Natural killer cell (primary cell): ENCODE data around the gene CDK18. TPM values are rescaled to one million over a fixed set of nuclear protein-coding genes. Genes with fewer than 3 reads are reported as not detected.

Experiments
- ATAC-seq, 3 donors: fragments of 150-1000 bp in 2 of 3; fragments of 200-7000 bp in 1 of 3; cut with Tn5 transposase; 1 replicate in 1 of 3; 2 replicates in 2 of 3; pipeline ENCODE4 v1.10.0; 2021; ENCODE audit warnings: mild to moderate bottlenecking in 2 of 3, moderate library complexity in 2 of 3
- DNase-seq, 2 donors: peaks; one replicate each; pipeline versions ENCODE4 v3.0.0 to v3.0.0-alpha.2; 2013 to 2021; ENCODE audit warnings: mixed read lengths in 1 of 2
- H3K27ac ChIP-seq: one replicate; pipeline ENCODE4 v1.5.1; 2013; ENCODE audit warnings: mild to moderate bottlenecking, low read length
- H3K27me3 ChIP-seq: one replicate; pipeline ENCODE4 v1.6.1; 2013; ENCODE audit warnings: low read length; ENCODE audit not compliant: control insufficient read depth, insufficient read depth
- H3K36me3 ChIP-seq: one replicate; pipeline ENCODE4 v1.6.1; 2013; ENCODE audit warnings: low read length; ENCODE audit not compliant: control insufficient read depth, insufficient read depth
- H3K4me1 ChIP-seq: one replicate; pipeline ENCODE4 v1.6.1; 2013; ENCODE audit warnings: low read length; ENCODE audit not compliant: control insufficient read depth, insufficient read depth
- H3K4me3 ChIP-seq: one replicate; pipeline ENCODE4 v1.5.1; 2013; ENCODE audit warnings: low read length
- H3K9me3 ChIP-seq: one replicate; pipeline ENCODE4 v1.6.1; 2013; ENCODE audit warnings: low read length; ENCODE audit not compliant: control insufficient read depth, insufficient read depth
- H3K27ac Mint-ChIP-seq, 2 donors: one replicate each; pipeline ENCODE4 v1.8.0; 2022; ENCODE audit warnings: mild to moderate bottlenecking in 2 of 2, mixed read lengths in 2 of 2, moderate library complexity in 1 of 2
- H3K27me3 Mint-ChIP-seq, 2 donors: one replicate each; pipeline ENCODE4 v1.8.0; 2022; ENCODE audit warnings: low read depth in 2 of 2, mixed read lengths in 2 of 2
- H3K36me3 Mint-ChIP-seq: one replicate; pipeline ENCODE4 v1.8.0; 2022; ENCODE audit warnings: mixed read lengths
- H3K4me1 Mint-ChIP-seq, 2 donors: one replicate each; pipeline ENCODE4 v1.8.0; 2022; ENCODE audit warnings: mixed read lengths in 2 of 2
- H3K4me3 Mint-ChIP-seq: one replicate; pipeline ENCODE4 v1.8.0; 2022; ENCODE audit warnings: mild to moderate bottlenecking, moderate library complexity, mixed read lengths
- H3K9me3 Mint-ChIP-seq, 2 donors: one replicate each; pipeline ENCODE4 v1.8.0; 2022; ENCODE audit warnings: mixed read lengths in 2 of 2
- CTCF ChIP-seq: fragments of 200-600 bp; IDR thresholded peaks from one replicate; pipeline ENCODE4 v1.8.0; 2022; ENCODE audit warnings: antibody characterized with exemption
- WGBS: methylation state at CpG from one replicate; pipeline ENCODE4 v1.1.7; 2013; ENCODE audit warnings: missing lambda C conversion rate; ENCODE audit not compliant: insufficient coverage; 5-methylcytosine and 5-hydroxymethylcytosine counted together
- intact Hi-C: fragments of 100-400 bp; cut with micrococcal nuclease; formaldehyde crosslinking; loops from one replicate; pipeline ENCODE4 v1.14.2; 2022
- total RNA-seq, 4 donors: library from RNA; stranded (reverse); fragments of 120-200 nt in 1 of 4; gene quantifications; one replicate each; pipeline versions ENCODE4 v1.2.3 to v1.2.4, GENCODE V29; 2013 to 2022

CDK18 gene
- total RNA-seq, 3 donors from 2014 or later (not counting 1 experiment from before 2014, with no cell fraction given), result 1.9 to 5.3 (median 4.0) TPM

GRCh38 chr1:205525495-205526285 is 21.2 kb downstream of the CDK18 start:
- Mint-ChIP-seq H3K4me3 (no peak overlapping the region), H3K27me3 (peaks cover 0 to 11% of the 10 kb centered on the region in 2 donors), H3K27ac (no peak overlapping the region), H3K36me3 (no peaks in the 10 kb centered on the region), H3K4me1 (peaks cover 0 to 7% of the 10 kb centered on the region in 2 donors), H3K9me3 (no peaks in the 10 kb centered on the region)
- DNase-seq, result no peak
- ATAC-seq, result no peak
- Histone ChIP-seq H3K4me1 (peaks cover 9% of the 10 kb centered on the region), H3K27me3 (no peaks in the 10 kb centered on the region), H3K36me3 (no peaks in the 10 kb centered on the region), H3K27ac (no peak overlapping the region), H3K9me3 (no peaks in the 10 kb centered on the region), H3K4me3 (no peak overlapping the region)
- no peak for TF ChIP-seq CTCF
- 96% methylated on average over 18 of the region's 18 CpGs for WGBS
- intact Hi-C loops, result loop anchor here (10.0 kb wide), 1 partner anchor 251 kb away; no protein-coding TSS in a partner anchor

GRCh38 chr1:205526431-205526830 is 22.0 kb downstream of the CDK18 start:
- H3K36me3 Mint-ChIP-seq, result no peaks in the 10 kb centered on the region
- no peak overlapping the region for H3K4me3 ChIP-seq
- H3K9me3 Mint-ChIP-seq, result no peaks in the 10 kb centered on the region
- no peak for DNase-seq
- H3K27me3 ChIP-seq, result no peaks in the 10 kb centered on the region
- H3K27ac Mint-ChIP-seq, result no peak overlapping the region
- no peak overlapping the region for H3K4me3 Mint-ChIP-seq
- H3K27me3 Mint-ChIP-seq, result peaks cover 0 to 10% of the 10 kb centered on the region in 2 donors
- H3K9me3 ChIP-seq, result no peaks in the 10 kb centered on the region
- no peak for TF ChIP-seq CTCF
- peaks cover 9% of the 10 kb centered on the region for H3K4me1 ChIP-seq
- no peaks in the 10 kb centered on the region for H3K36me3 ChIP-seq
- intact Hi-C loops, result loop anchor here (10.0 kb wide), 1 partner anchor 252 kb away; no protein-coding TSS in a partner anchor
- H3K27ac ChIP-seq, result no peak overlapping the region
- ATAC-seq, result no peak
- peaks cover 0 to 7% of the 10 kb centered on the region in 2 donors for H3K4me1 Mint-ChIP-seq
- WGBS, result 90% methylated on average over 11 of the region's 11 CpGs

- H3K4me1 Mint-ChIP-seq, result peaks cover 0 to 7% of the 10 kb centered on the region in 2 donors
- Histone ChIP-seq H3K27ac (no peak overlapping the region), H3K9me3 (no peaks in the 10 kb centered on the region), H3K36me3 (no peaks in the 10 kb centered on the region), H3K4me1 (peaks cover 9% of the 10 kb centered on the region), H3K27me3 (no peaks in the 10 kb centered on the region), H3K4me3 (no peak overlapping the region)
- DNase-seq, result no peak
- no peak for TF ChIP-seq CTCF
- H3K36me3 Mint-ChIP-seq, result no peaks in the 10 kb centered on the region
- ATAC-seq, result no peak
- no peaks in the 10 kb centered on the region for H3K9me3 Mint-ChIP-seq
- WGBS, result 84% methylated on average over 2 of the region's 4 CpGs
- intact Hi-C loops, result loop anchor here (2.0 to 10.0 kb wide), 3 partner anchors 105 to 449 kb away; partner anchors contain the start of gene ELK4
- H3K4me3 Mint-ChIP-seq, result no peak overlapping the region
- H3K27ac Mint-ChIP-seq, result no peak overlapping the region
- peaks cover 0 to 7% of the 10 kb centered on the region in 2 donors for H3K27me3 Mint-ChIP-seq
Measured at GRCh38 chr1:205527931-205528330, 23.5 kb downstream of the CDK18 start.
